Activated CD4-positive, CD25-positive, alpha-beta regulatory T cell treated with anti-CD3 and anti-CD28 coated beads, Interleukin-2, amount 50 U/mL, for 24 hours (primary cell): Measurements from ENCODE around the gene ANGEL1.

ENCODE experiments used
- ATAC-seq, 2 donors: fragments of 150-1000 bp; cut with Tn5 transposase; one replicate each; pipeline ENCODE4 v1.10.0; 2021; ENCODE audit warnings: mild to moderate bottlenecking in 1 of 2, moderate library complexity in 1 of 2

ANGEL1 gene, protein sequence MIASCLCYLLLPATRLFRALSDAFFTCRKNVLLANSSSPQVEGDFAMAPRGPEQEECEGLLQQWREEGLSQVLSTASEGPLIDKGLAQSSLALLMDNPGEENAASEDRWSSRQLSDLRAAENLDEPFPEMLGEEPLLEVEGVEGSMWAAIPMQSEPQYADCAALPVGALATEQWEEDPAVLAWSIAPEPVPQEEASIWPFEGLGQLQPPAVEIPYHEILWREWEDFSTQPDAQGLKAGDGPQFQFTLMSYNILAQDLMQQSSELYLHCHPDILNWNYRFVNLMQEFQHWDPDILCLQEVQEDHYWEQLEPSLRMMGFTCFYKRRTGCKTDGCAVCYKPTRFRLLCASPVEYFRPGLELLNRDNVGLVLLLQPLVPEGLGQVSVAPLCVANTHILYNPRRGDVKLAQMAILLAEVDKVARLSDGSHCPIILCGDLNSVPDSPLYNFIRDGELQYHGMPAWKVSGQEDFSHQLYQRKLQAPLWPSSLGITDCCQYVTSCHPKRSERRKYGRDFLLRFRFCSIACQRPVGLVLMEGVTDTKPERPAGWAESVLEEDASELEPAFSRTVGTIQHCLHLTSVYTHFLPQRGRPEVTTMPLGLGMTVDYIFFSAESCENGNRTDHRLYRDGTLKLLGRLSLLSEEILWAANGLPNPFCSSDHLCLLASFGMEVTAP

DNA sequence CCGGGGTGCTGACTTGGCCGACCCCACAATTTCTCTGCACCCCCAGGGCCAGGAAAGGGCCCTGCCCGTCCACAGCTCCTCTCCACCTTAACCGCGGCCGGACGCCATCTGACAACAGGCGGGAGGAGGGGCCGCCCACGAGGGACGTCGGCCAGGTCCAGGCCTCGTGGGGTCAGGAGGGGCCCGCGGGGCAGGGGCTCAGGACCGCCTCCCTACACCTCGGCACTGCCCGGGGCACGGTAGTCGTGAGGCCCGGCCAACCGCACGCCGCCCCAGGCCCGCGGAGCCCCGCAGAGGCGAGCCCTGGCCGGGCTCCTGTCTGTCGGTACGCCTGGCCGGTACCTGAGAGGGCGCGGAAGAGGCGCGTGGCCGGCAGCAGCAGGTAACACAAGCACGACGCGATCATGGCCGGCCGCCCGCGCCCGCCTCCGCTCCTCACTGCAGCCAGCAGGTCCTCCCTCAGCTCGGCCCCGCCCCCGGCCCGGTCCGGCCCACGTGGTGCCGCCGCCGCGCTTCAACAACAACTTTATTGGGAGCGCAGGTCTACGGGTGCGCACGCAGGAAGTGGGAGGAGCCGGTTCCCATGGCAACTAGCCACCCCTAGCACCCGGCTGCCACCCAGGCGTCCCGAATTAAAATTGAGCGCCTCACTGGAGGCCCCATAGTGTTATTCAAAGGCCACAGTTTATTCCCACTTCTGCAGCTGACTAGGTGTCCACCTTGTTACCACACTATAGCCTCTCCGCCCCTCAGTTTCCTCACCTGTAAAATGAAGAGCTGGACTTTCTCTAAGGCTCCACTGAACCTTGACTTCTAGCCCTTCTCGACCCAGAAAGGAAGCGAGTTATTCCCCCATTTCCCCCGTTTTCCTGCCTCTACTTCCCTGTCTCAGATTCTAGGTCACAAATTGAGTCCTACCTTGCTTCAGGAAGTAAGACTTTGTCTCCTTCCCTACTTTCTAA is at the start of gene ANGEL1:
Gene ANGEL1 (minus strand): TSS at position 461 of the 962 bp plus-strand sequence. CDS start 55 bp downstream, at position 406.
- peak; percentile 92 to 93 for ATAC-seq

- no peak for ATAC-seq
Observed at GRCh38 chr14:76861574-76862255, 49.0 kb upstream of the ANGEL1 start.

DNA sequence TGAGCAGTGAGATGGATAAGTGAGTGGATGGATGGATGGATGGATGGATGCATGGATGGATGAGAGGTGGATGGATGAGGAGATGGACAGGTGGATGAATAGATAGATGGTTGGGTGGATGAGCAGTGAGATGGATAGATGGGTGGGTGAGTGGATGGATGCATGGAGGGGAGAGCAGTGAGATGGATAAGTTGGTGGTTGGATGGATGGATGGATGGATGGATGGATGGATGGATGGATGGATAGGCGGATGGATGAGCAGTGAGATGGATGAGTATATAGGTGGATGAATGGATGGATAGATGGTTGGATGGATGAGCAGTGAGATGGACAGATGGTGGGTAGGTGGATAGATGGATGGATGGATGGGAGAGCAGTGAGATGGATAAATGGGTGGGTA is 44.1 kb upstream of the ANGEL1 start:
- ATAC-seq = no peak

DNA sequence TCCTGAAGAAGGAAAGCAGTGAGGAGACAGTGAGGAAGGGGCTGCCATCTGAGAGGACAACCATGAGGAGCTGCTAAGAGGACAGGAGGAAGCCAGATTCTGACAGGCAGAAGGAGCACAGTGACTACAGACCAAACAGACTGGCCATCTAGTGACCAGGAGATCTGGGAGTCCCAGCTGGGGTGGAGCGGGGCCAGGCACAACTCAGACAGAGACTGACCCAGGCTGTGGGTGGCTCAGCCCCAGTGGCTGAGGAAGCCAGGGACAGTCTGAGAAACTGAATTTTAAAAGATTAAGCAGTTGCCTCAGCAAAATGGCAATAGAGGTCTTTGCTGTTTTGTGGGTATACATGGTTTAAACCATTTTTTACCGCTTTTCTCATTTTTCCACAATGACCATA is 42.4 kb upstream of the ANGEL1 start:
- no peak for ATAC-seq

GRCh38 chr14:76848879-76849278 is 36.2 kb upstream of the ANGEL1 start:
- no peak for ATAC-seq

GRCh38 chr14:76846331-76847047 is 33.8 kb upstream of the ANGEL1 start:
- no peak for ATAC-seq

DNA sequence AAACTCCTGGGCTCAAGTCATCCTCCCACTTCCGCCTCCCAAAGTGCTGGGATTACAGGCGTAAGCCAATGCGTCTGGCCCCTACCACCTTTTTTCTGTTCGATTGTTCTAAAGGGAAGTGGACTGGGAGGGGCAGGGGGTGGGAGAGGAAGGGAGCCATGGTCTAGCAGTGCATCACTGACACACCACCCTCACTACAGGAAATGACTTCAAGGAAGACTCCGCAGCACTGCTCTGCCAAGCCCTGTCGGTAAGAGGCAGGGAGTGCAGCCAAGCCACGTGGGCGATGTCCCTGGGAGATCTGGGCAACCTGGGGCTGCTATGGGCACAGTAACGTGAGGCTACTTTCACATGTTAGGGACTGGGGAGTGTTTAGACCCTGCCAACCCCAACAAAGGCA is 31.5 kb upstream of the ANGEL1 start:
- ATAC-seq = peak; percentile 98 to 100

- ATAC-seq = no peak
Observed at GRCh38 chr14:76842414-76842813, 29.7 kb upstream of the ANGEL1 start.

GRCh38 chr14:76837524-76837923 is 24.8 kb upstream of the ANGEL1 start:
- no peak for ATAC-seq

DNA sequence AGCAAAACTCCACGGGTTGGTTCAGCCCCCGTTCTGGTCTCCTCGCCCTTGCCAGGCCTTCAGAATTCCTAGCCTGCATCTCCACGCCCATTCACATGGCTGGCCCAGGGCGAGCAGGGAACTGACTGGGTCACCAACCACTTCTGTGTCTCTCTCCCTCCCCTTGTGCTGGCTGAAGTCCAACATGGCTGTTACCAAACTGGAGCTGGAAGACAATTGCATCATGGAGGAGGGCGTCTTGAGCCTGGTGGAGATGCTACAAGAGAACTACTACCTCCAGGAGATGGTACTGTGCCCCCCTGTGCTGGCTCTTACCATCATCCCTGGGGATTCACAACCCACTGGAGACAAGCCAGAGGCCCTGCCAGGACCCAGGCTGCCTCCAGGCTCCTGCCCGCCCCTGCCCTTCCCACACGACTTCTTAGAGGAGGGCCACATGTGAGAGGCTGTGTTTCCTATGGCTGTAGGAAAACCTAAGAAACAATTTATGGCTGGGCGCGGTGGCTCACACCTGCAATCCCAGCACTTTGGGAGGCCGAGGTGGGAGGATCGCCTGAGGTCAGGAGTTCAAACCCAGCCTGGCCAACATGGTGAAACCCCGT is 23.4 kb upstream of the ANGEL1 start:
- no peak for ATAC-seq

DNA sequence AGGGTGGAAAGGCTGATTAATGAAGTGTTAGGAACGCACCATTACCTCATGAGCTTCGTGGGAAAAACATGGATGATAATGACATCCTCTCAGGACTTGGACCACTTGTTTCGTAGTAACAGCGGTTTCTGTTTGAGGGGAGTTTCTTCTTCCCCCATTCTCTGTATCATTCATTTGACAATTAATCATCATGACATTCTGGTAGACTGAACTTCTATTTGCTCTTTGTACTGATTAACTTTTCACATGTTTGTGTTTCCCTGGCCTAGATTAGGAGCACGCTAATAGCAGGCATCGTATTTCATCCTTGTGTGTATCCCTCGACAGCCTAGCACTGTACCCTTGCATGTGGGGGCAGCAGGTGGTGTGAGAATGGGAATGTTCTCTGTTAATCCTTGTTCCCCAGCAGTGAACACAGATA is 21.6 kb upstream of the ANGEL1 start:
- ATAC-seq = no peak

- no peak for ATAC-seq
Observed at GRCh38 chr14:76833011-76833410, 20.3 kb upstream of the ANGEL1 start.

DNA sequence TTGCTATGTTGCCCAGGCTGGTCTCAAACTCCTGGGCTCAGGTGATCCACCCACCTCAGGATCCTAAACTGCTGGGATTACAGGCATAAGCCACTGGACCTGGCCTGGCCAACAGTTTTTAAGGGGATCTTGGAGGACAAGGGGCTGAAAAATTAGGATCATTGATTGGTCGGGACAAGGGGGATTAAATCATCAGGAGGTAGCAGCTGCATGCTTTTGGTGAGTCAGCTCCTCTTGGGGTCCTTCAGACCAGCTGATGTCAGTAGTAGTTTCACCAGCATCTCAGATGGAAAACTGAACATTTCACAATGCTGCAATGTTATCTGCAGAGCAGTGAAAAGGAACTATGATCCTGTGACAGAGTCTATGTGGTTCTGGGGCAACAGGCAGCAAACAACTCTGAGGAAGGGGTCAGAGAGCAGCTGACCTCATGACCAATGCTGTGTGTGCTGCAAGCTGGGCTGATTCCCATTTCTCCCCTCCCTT is 19.9 kb upstream of the ANGEL1 start:
- ATAC-seq = no peak

GRCh38 chr14:76830556-76830955 is 17.9 kb upstream of the ANGEL1 start:
- ATAC-seq = no peak

GRCh38 chr14:76829650-76830421 is 17.2 kb upstream of the ANGEL1 start:
- no peak for ATAC-seq

GRCh38 chr14:76829013-76829365 is 16.3 kb upstream of the ANGEL1 start:
- no peak for ATAC-seq

GRCh38 chr14:76828339-76829012 is 15.8 kb upstream of the ANGEL1 start:
- ATAC-seq = no peak

- ATAC-seq = no peak
Observed at GRCh38 chr14:76827696-76828296, 15.1 kb upstream of the ANGEL1 start.

DNA sequence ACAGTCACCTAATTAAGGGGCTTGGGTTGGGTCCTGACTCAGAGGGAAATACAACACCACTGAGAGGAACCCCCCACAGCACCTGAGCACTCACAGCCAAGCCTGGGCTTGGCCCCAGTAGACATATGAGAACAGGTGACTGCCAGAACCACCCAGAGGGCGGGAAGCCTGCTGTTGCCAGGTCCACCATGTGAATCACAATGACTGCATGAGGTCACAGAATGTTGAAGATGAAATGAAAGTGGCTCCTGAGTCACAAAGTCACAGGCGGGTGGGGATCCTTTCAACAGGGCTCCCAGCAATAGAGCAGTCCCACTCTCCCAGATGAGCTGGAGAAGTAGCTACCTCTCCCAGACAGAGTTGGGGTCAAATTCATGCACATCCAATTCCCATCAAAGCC is 13.4 kb upstream of the ANGEL1 start, which contains the start of gene LRRC74A:
Gene LRRC74A (plus strand): TSS at position 287 of the 400 bp plus-strand sequence. CDS start 290 bp downstream, outside the sequence.
- peak in 1 of 2 donors; percentile 45 for ATAC-seq
